Measurements from ENCODE around the gene DDX53.

DNA sequence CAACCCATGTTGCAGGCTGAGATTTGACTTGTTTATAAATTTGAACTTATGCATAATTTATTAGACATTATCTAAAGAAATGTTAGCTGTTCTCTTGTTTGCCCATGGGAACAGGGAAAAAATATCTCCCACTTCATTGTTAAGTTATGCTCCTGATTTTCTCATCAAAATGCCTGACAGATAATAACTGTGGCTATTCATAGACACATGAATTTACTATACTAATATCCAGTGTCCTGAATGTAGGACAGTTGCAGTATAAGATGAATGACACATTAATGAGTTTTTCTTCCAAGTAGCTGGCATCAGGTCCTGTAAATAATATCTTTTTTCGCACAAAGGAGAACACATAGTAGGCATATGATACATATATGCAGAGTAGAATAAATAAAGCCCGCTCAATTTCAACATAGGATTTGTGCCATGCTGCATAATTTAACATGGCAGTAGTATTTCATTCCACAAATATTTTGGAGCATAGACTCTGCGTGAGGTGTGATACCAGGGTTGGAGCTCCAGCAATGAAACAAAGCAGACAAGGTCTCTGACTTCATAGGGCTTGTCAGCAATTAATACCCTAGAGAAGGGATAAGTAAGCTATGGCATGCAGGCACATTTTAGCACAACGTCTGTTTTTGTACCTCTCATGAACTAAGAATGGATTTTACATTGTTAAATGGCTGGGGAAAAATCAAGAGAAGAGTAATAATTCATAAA is 40.4 kb upstream of the DDX53 start:
- TF ChIP-seq, protein P1, sequence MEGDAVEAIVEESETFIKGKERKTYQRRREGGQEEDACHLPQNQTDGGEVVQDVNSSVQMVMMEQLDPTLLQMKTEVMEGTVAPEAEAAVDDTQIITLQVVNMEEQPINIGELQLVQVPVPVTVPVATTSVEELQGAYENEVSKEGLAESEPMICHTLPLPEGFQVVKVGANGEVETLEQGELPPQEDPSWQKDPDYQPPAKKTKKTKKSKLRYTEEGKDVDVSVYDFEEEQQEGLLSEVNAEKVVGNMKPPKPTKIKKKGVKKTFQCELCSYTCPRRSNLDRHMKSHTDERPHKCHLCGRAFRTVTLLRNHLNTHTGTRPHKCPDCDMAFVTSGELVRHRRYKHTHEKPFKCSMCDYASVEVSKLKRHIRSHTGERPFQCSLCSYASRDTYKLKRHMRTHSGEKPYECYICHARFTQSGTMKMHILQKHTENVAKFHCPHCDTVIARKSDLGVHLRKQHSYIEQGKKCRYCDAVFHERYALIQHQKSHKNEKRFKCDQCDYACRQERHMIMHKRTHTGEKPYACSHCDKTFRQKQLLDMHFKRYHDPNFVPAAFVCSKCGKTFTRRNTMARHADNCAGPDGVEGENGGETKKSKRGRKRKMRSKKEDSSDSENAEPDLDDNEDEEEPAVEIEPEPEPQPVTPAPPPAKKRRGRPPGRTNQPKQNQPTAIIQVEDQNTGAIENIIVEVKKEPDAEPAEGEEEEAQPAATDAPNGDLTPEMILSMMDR (IDR thresholded peaks at IDR 0.05), result no peak
- no peak for TF ChIP-seq POLR2A (IDR thresholded peaks at IDR 0.05)
